Measurements from ENCODE around the gene KCNH8.
"Not testable (repeated sequence)": the region's sequence is repeated elsewhere in the genome, so short reads cannot be mapped to it uniquely, and the experiment has no call there.

The KCNH8 gene

GRCh38 chr3:19147905-19148767 lies at the start of gene KCNH8:
TSS of gene KCNH8 (plus strand) at chr3:19148510. CDS start at chr3:19148720, 210 bp downstream.
- no peak for DNase-seq (ENCODE audit: low read depth in 2 of 2)

- DNase-seq (ENCODE audit: low read depth in 2 of 2) = not testable (repeated sequence)
These were observed 45.5 kb upstream of the KCNH8 start for GRCh38 chr3:19102654-19103290.

- DNase-seq (ENCODE audit: low read depth in 2 of 2) = no peak
These were observed 44.8 kb upstream of the KCNH8 start for GRCh38 chr3:19103510-19103909.

GRCh38 chr3:19104459-19104858 lies 43.9 kb upstream of the KCNH8 start:
- no peak for DNase-seq (ENCODE audit: low read depth in 2 of 2)

GRCh38 chr3:19105826-19106225 lies 42.5 kb upstream of the KCNH8 start:
- DNase-seq (ENCODE audit: low read depth in 2 of 2) = no peak

GRCh38 chr3:19106307-19106706 lies 42.0 kb upstream of the KCNH8 start:
- no peak for DNase-seq (ENCODE audit: low read depth in 2 of 2)

GRCh38 chr3:19107719-19108118 lies 40.6 kb upstream of the KCNH8 start:
- DNase-seq (ENCODE audit: low read depth in 2 of 2) = no peak

GRCh38 chr3:19110335-19110895 lies 37.9 kb upstream of the KCNH8 start:
- no peak for DNase-seq (ENCODE audit: low read depth in 2 of 2)

GRCh38 chr3:19114461-19114860 lies 33.8 kb upstream of the KCNH8 start:
- no peak for DNase-seq (ENCODE audit: low read depth in 2 of 2)

- no peak for DNase-seq (ENCODE audit: low read depth in 2 of 2)
These were observed 32.1 kb upstream of the KCNH8 start for GRCh38 chr3:19116239-19116638.

GRCh38 chr3:19124752-19125151 lies 23.6 kb upstream of the KCNH8 start:
- DNase-seq (ENCODE audit: low read depth in 2 of 2) = no peak

GRCh38 chr3:19139863-19140262 lies 8.4 kb upstream of the KCNH8 start:
- DNase-seq (ENCODE audit: low read depth in 2 of 2) = no peak

- peak; percentile 54 to 59 for DNase-seq (ENCODE audit: low read depth in 2 of 2)
These were observed 1.3 kb upstream of the KCNH8 start for GRCh38 chr3:19146685-19147650.

GRCh38 chr3:19148768-19149091 lies 420 bp downstream of the KCNH8 start:
- no peak for DNase-seq (ENCODE audit: low read depth in 2 of 2)

GRCh38 chr3:19149368-19149767 lies 1.1 kb downstream of the KCNH8 start:
- no peak for DNase-seq (ENCODE audit: low read depth in 2 of 2)

GRCh38 chr3:19151171-19151570 lies 2.9 kb downstream of the KCNH8 start:
- DNase-seq (ENCODE audit: low read depth in 2 of 2) = no peak

- no peak for DNase-seq (ENCODE audit: low read depth in 2 of 2)
These were observed 6.5 kb downstream of the KCNH8 start for GRCh38 chr3:19154693-19155250.

GRCh38 chr3:19155375-19155774 lies 7.1 kb downstream of the KCNH8 start:
- no peak for DNase-seq (ENCODE audit: low read depth in 2 of 2)

GRCh38 chr3:19159966-19160635 lies 11.8 kb downstream of the KCNH8 start:
- no peak for DNase-seq (ENCODE audit: low read depth in 2 of 2)

- DNase-seq (ENCODE audit: low read depth in 2 of 2) = no peak
These were observed 17.3 kb downstream of the KCNH8 start for GRCh38 chr3:19165654-19166053.

- DNase-seq (ENCODE audit: low read depth in 2 of 2) = no peak
These were observed 23.5 kb downstream of the KCNH8 start for GRCh38 chr3:19171794-19172193.
